ENCODE measurements around the gene RPE65. TPM values are rescaled to one million over a fixed set of nuclear protein-coding genes. Genes with fewer than 3 reads are reported as not detected.

The RPE65 gene
- polyA plus RNA-seq, 3 donors from 2014 or later = not detected

DNA sequence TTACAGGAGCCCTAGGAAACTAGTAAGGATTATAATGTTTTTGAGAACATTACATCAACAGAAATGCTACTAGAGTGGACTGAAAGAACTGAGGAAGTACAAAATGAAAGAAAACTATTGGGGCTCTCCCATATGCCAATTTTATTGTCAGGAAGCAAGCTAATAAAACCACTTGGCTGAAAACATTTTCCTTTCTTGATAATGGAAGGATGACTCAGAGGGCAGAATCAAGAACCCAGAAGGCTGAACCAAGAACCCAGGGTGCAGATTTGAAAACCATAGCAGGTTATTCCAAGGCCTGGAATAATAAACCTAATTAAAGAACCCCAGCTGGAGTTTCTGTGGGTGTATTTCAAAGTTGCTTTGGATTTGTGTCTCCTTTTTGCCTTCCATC lies 70.7 kb downstream of the RPE65 start:
- no peak overlapping the region for H3K4me3 Mint-ChIP-seq
- peaks cover 0 to 8% (median 4%) of the 10 kb centered on the region in 6 donors for H3K9me3 Mint-ChIP-seq
- no peak for DNase-seq
- H3K36me3 Mint-ChIP-seq = peaks cover 0 to 5% (median 0%) of the 10 kb centered on the region in 3 donors
- H3K4me1 Mint-ChIP-seq = no peaks in the 10 kb centered on the region
- no peak overlapping the region for H3K27ac Mint-ChIP-seq
- H3K27me3 Mint-ChIP-seq (ENCODE audit: low read depth in 3 of 3) = peaks cover 0 to 4% (median 0%) of the 10 kb centered on the region in 3 donors

Other genes with a start within 250 kb of the RPE65 start
- not detected for gene WLS, start 217.4 kb downstream of the RPE65 start, polyA plus RNA-seq
- gene DEPDC1, start 47.1 kb upstream of the RPE65 start, polyA plus RNA-seq = under 1 TPM in 2 of 3 donors, not detected in 1; 0.14 to 0.75 TPM

All from immature natural killer cell (primary cell).